Umbilical cord (tissue), 2 donors: ENCODE data around the gene NRP1. TPM values are rescaled to one million over a fixed set of nuclear protein-coding genes. Genes with fewer than 3 reads are reported as not detected.

Experiments
- DNase-seq: peaks from one replicate; pipeline ENCODE4 v3.0.0-alpha.2; 2015; ENCODE audit warnings: low spot score
- total RNA-seq: library from RNA; depleted of rRNA; stranded (reverse); fragments of >200 nt; gene quantifications from one replicate; pipeline ENCODE4 v1.2.3, GENCODE V29; 2014; ENCODE audit warnings: low replicate concordance; ENCODE audit not compliant: insufficient read depth

NRP1 gene
- total RNA-seq, 1 donor from 2014 or later = 73.7 TPM

GRCh38 chr10:33187427-33187999, 147.0 kb downstream of the NRP1 start:
- DNase-seq = no peak

GRCh38 chr10:33186150-33186549, 148.3 kb downstream of the NRP1 start:
- no peak for DNase-seq

GRCh38 chr10:33183655-33184054, 150.8 kb downstream of the NRP1 start:
- no peak for DNase-seq

GRCh38 chr10:33180921-33181320, 153.5 kb downstream of the NRP1 start:
- DNase-seq = no peak

GRCh38 chr10:33180390-33180789, 154.1 kb downstream of the NRP1 start:
- no peak for DNase-seq

- no peak for DNase-seq
These were observed 155.4 kb downstream of the NRP1 start for GRCh38 chr10:33179067-33179466.

- no peak for DNase-seq
These were observed 156.3 kb downstream of the NRP1 start for GRCh38 chr10:33178026-33178755.

GRCh38 chr10:33176688-33177087, 157.8 kb downstream of the NRP1 start:
- DNase-seq = no peak

GRCh38 chr10:33174674-33175434, 159.6 kb downstream of the NRP1 start:
- DNase-seq = no peak

GRCh38 chr10:33165911-33166310, 168.6 kb downstream of the NRP1 start:
- no peak for DNase-seq

GRCh38 chr10:33164060-33164709, 170.3 kb downstream of the NRP1 start:
- DNase-seq = no peak

GRCh38 chr10:33162248-33162575, 172.3 kb downstream of the NRP1 start:
- no peak for DNase-seq

- DNase-seq = no peak
These were observed 172.8 kb downstream of the NRP1 start for GRCh38 chr10:33161550-33162247.

- no peak for DNase-seq
These were observed 174.3 kb downstream of the NRP1 start for GRCh38 chr10:33160151-33160550.

- DNase-seq = no peak
These were observed 177.4 kb downstream of the NRP1 start for GRCh38 chr10:33157103-33157502.

- no peak for DNase-seq
These were observed 178.5 kb downstream of the NRP1 start for GRCh38 chr10:33155720-33156638.

GRCh38 chr10:33154590-33154989, 179.9 kb downstream of the NRP1 start:
- no peak for DNase-seq

GRCh38 chr10:33153968-33154327, 180.5 kb downstream of the NRP1 start:
- DNase-seq = no peak

- no peak for DNase-seq
These were observed 181.1 kb downstream of the NRP1 start for GRCh38 chr10:33153251-33153967.

GRCh38 chr10:33152750-33153149, 181.7 kb downstream of the NRP1 start:
- DNase-seq = no peak
